Neural cell (in vitro differentiated cells): ENCODE measurements around the gene CROT. TPM values are rescaled to one million over a fixed set of nuclear protein-coding genes. Genes with fewer than 3 reads are reported as not detected.

Experiments used
- H2AFZ ChIP-seq: fragments of 200-600, 300-800 bp; sonication (generic), shearing (Covaris generic); 2 replicates; pipeline ENCODE4 v1.6.0; 2014; ENCODE audit warnings: low read depth, mild to moderate bottlenecking, antibody characterized with exemption, low read length, moderate library complexity
- H3F3A ChIP-seq: fragments of 200-600 bp; shearing (Covaris generic); 2 replicates; pipeline ENCODE4 v1.6.1; 2016; ENCODE audit warnings: mild to moderate bottlenecking, moderate library complexity, mixed read lengths, antibody characterized with exemption, low read length; ENCODE audit not compliant: insufficient read depth, poor library complexity, severe bottlenecking
- H3K27ac ChIP-seq: fragments of 200-600, 300-800 bp; sonication (generic), shearing (Covaris generic); 2 replicates; pipeline ENCODE4 v1.5.1; 2014; ENCODE audit warnings: mild to moderate bottlenecking, low read length, moderate library complexity
- H3K27me3 ChIP-seq: fragments of 300-800, 200-600 bp; sonication (generic), shearing (Covaris generic); 2 replicates; pipeline ENCODE4 v1.6.0; 2014; ENCODE audit warnings: mild to moderate bottlenecking, low read depth, low read length, moderate library complexity; ENCODE audit not compliant: insufficient read depth
- H3K36me3 ChIP-seq: fragments of 300-800, 200-600 bp; sonication (generic), shearing (Covaris generic); 2 replicates; pipeline ENCODE4 v1.5.1; 2014; ENCODE audit warnings: mild to moderate bottlenecking, antibody characterized with exemption, low read length, moderate library complexity; ENCODE audit not compliant: insufficient read depth
- H3K4me2 ChIP-seq: fragments of 300-800, 200-600 bp; sonication (generic), shearing (Covaris generic); 2 replicates; pipeline ENCODE4 v1.6.0; 2014; ENCODE audit warnings: mild to moderate bottlenecking, low read length
- H3K4me3 ChIP-seq: fragments of 300-800, 200-600 bp; sonication (generic), shearing (Covaris generic); 2 replicates; pipeline ENCODE4 v1.5.1; 2014; ENCODE audit warnings: mild to moderate bottlenecking, low read length, moderate library complexity
- H3K79me2 ChIP-seq: fragments of 200-600 bp; shearing (Covaris generic); replicated peaks from 2 replicates; pipeline ENCODE4 v1.6.0; 2014; ENCODE audit warnings: mild to moderate bottlenecking, low read length, moderate library complexity; ENCODE audit not compliant: insufficient read depth
- H3K9ac ChIP-seq: fragments of 300-800, 200-600 bp; sonication (generic), shearing (Covaris generic); 2 replicates; pipeline ENCODE4 v1.6.1; 2016; ENCODE audit warnings: mild to moderate bottlenecking, low read length, mixed read lengths
- H3K9me2 ChIP-seq: fragments of 200-600 bp; shearing (Covaris generic); 2 replicates; pipeline ENCODE4 v1.6.1; 2016; ENCODE audit warnings: mild to moderate bottlenecking, low read length, mixed read lengths; ENCODE audit not compliant: insufficient read depth
- H3K9me3 ChIP-seq: fragments of 200-600, 300-800 bp; sonication (generic), shearing (Covaris generic); 2 replicates; pipeline ENCODE4 v1.6.1; 2016; ENCODE audit warnings: mild to moderate bottlenecking, mixed run types, low read length, moderate library complexity, mixed read lengths
- H4K20me1 ChIP-seq: fragments of 200-600 bp; shearing (Covaris generic); 2 replicates; pipeline ENCODE4 v1.6.1; 2016; ENCODE audit warnings: mild to moderate bottlenecking, mixed run types; ENCODE audit not compliant: insufficient read depth
- EP300 ChIP-seq: fragments of 450-650 bp; conservative IDR thresholded peaks from 2 replicates; pipeline ENCODE4 v1.6.1; 2014; ENCODE audit warnings: antibody characterized with exemption, mild to moderate bottlenecking, moderate library complexity; ENCODE audit not compliant: poor library complexity, severe bottlenecking
- EZH2 ChIP-seq: fragments of 200-600, 300-800 bp; shearing (Covaris generic), sonication (generic); IDR thresholded peaks from 2 replicates; pipeline ENCODE4 v1.6.1; 2014; ENCODE audit warnings: antibody characterized with exemption, low read length, borderline replicate concordance, mild to moderate bottlenecking; ENCODE audit not compliant: insufficient read depth, poor library complexity, severe bottlenecking
- MXI1 ChIP-seq: fragments of 450-650 bp; conservative IDR thresholded peaks from 2 replicates; pipeline ENCODE4 v1.6.1; 2014; ENCODE audit warnings: antibody characterized with exemption, mild to moderate bottlenecking; ENCODE audit not compliant: poor library complexity, severe bottlenecking
- POLR2AphosphoS5 ChIP-seq: IDR thresholded peaks from 2 replicates; pipeline ENCODE4 v1.6.1; 2012
- RAD21 ChIP-seq: fragments of 450-650 bp; conservative IDR thresholded peaks from 2 replicates; pipeline ENCODE4 v1.6.1; 2014; ENCODE audit warnings: antibody characterized with exemption, mild to moderate bottlenecking, moderate library complexity
- SMC3 ChIP-seq: fragments of 450-650 bp; conservative IDR thresholded peaks from 2 replicates; pipeline ENCODE4 v1.6.1; 2014; ENCODE audit warnings: antibody characterized with exemption, mild to moderate bottlenecking, moderate library complexity; ENCODE audit not compliant: poor library complexity
- TAF1 ChIP-seq: IDR thresholded peaks from 2 replicates; pipeline ENCODE4 v1.6.1; 2012; ENCODE audit warnings: low read depth
- polyA plus RNA-seq: library from polyadenylated mRNA; depleted of rRNA; stranded (reverse); fragments of >200 nt; gene quantifications from 2 replicates; pipeline ENCODE4 v1.2.3, GENCODE V29; 2014
- small RNA-seq, 3 experiments: library from RNA; depleted of rRNA; stranded (forward); fragments of <200 nt; gene quantifications; one replicate each; pipeline ENCODE3, GENCODE V24; 2012
- TF ChIP-seq, protein P1 (sequence below): fragments of 450-650 bp; IDR thresholded peaks from 2 replicates; pipeline ENCODE4 v1.5.1; 2014; ENCODE audit warnings: antibody characterized with exemption, mild to moderate bottlenecking, moderate library complexity; ENCODE audit not compliant: poor library complexity, severe bottlenecking
- TF ChIP-seq, protein P2 (sequence below): IDR thresholded peaks from 2 replicates; pipeline ENCODE4 v1.6.1; 2012; ENCODE audit warnings: borderline replicate concordance

Gene CROT
- polyA plus RNA-seq, 1 donor from 2014 or later: 20.6 TPM

DNA sequence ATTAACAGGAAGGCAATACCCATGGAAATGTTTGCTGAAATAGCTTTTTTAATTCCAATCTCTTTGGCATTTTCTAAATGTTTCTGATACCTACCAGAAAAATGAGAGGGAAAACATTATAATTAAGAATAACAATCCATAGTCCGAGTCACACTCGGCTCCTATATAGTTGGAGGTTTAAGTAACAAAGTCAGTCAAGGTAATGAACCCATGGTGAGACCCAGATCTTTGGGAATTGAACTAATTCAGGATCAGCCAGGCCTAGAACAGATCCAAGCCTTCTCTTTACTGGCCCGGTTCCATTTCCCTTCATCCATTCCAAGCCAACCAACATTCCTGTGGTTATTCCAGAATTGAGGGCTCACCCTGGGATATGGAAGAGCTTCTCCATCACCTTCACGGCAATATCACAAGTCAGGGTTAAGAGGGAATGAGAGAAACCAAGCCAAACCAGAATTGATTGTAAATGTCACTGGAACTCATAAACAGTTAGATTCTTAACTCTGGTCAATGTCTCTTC, 101.7 kb downstream of the CROT start:
- Histone ChIP-seq H3K4me3 (no peak overlapping the region), H3F3A (no peaks in the 10 kb centered on the region), H3K9me2 (no peaks in the 10 kb centered on the region), H3K9me3 (no peaks in the 10 kb centered on the region), H3K79me2 (no peaks in the 10 kb centered on the region), H3K4me2 (no peak overlapping the region), H3K36me3 (no peaks in the 10 kb centered on the region), H3K9ac (no peak overlapping the region), H2AFZ (no peak overlapping the region), H4K20me1 (no peaks in the 10 kb centered on the region), H3K27ac (no peak overlapping the region), H3K27me3 (no peaks in the 10 kb centered on the region)
- no peak for TF ChIP-seq TAF1
- TF ChIP-seq POLR2AphosphoS5: no peak
- no peak for TF ChIP-seq EZH2
- TF ChIP-seq SMC3: no peak

DNA sequence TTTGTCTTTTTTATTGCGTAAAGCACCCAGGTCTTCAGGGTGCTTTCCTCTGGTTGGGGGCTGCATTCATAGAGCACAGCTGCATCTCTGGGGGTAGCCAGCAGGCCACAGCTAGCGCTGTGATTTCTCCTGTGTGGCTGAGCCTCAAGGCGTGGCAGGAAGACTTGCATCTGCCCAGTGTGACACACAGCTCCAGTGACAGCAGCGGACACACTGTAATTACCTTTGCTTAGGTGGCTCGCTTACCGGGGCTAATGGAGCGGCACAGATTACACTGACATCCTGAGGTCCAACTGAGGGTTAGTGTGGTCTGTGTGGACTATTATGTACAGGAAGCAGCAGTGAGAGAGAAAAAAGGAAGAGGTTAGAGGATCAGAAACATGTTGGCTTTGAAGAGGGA, 102.9 kb downstream of the CROT start:
- no peaks in the 10 kb centered on the region for H4K20me1 ChIP-seq
- peak overlapping the region; percentile 15 for H3K9ac ChIP-seq
- no peaks in the 10 kb centered on the region for H3K27me3 ChIP-seq
- no peak overlapping the region for H3K4me2 ChIP-seq
- H3K9me2 ChIP-seq: no peaks in the 10 kb centered on the region
- no peak overlapping the region for H3K4me3 ChIP-seq
- no peaks in the 10 kb centered on the region for H3K79me2 ChIP-seq
- no peaks in the 10 kb centered on the region for H3K9me3 ChIP-seq
- H3K36me3 ChIP-seq: no peaks in the 10 kb centered on the region
- TF ChIP-seq SMC3 (no peak), EP300 (peak; percentile 63), POLR2AphosphoS5 (peak; percentile 92), TAF1 (no peak), MXI1 (no peak), RAD21 (peak; percentile 37), EZH2 (no peak)
- TF ChIP-seq, protein P1, sequence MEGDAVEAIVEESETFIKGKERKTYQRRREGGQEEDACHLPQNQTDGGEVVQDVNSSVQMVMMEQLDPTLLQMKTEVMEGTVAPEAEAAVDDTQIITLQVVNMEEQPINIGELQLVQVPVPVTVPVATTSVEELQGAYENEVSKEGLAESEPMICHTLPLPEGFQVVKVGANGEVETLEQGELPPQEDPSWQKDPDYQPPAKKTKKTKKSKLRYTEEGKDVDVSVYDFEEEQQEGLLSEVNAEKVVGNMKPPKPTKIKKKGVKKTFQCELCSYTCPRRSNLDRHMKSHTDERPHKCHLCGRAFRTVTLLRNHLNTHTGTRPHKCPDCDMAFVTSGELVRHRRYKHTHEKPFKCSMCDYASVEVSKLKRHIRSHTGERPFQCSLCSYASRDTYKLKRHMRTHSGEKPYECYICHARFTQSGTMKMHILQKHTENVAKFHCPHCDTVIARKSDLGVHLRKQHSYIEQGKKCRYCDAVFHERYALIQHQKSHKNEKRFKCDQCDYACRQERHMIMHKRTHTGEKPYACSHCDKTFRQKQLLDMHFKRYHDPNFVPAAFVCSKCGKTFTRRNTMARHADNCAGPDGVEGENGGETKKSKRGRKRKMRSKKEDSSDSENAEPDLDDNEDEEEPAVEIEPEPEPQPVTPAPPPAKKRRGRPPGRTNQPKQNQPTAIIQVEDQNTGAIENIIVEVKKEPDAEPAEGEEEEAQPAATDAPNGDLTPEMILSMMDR: peak; percentile 28
- TF ChIP-seq, protein P2, sequence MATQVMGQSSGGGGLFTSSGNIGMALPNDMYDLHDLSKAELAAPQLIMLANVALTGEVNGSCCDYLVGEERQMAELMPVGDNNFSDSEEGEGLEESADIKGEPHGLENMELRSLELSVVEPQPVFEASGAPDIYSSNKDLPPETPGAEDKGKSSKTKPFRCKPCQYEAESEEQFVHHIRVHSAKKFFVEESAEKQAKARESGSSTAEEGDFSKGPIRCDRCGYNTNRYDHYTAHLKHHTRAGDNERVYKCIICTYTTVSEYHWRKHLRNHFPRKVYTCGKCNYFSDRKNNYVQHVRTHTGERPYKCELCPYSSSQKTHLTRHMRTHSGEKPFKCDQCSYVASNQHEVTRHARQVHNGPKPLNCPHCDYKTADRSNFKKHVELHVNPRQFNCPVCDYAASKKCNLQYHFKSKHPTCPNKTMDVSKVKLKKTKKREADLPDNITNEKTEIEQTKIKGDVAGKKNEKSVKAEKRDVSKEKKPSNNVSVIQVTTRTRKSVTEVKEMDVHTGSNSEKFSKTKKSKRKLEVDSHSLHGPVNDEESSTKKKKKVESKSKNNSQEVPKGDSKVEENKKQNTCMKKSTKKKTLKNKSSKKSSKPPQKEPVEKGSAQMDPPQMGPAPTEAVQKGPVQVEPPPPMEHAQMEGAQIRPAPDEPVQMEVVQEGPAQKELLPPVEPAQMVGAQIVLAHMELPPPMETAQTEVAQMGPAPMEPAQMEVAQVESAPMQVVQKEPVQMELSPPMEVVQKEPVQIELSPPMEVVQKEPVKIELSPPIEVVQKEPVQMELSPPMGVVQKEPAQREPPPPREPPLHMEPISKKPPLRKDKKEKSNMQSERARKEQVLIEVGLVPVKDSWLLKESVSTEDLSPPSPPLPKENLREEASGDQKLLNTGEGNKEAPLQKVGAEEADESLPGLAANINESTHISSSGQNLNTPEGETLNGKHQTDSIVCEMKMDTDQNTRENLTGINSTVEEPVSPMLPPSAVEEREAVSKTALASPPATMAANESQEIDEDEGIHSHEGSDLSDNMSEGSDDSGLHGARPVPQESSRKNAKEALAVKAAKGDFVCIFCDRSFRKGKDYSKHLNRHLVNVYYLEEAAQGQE: no peak
- H3F3A ChIP-seq: no peaks in the 10 kb centered on the region
- H3K27ac ChIP-seq: no peak overlapping the region
- no peak overlapping the region for H2AFZ ChIP-seq

Small RNAs within 50 kb of the gene (small RNA-seq; reads per million reads assigned to genes)
- gene RF02195: 0 reads per million in 3 experiments
- 0 reads per million in 3 experiments for gene RF02196

Other genes starting within 250 kb of the CROT start
- gene DMTF1, start 193.2 kb upstream of the CROT start, polyA plus RNA-seq: 253 and 314 TPM in 2 replicates
- 3.7 and 5.9 TPM in 2 replicates for gene TMEM243, start 125.9 kb upstream of the CROT start, polyA plus RNA-seq
- not detected in 2 replicates for gene ABCB4, start 130.0 kb downstream of the CROT start, polyA plus RNA-seq